ENCODE data around the gene SLC35E2B.

The SLC35E2B gene

GRCh38 chr1:1672181-1672965 lies 20.2 kb downstream of the SLC35E2B start:
- Histone ChIP-seq H3K36me3 (ENCODE audit: insufficient read depth) (no peaks in the 10 kb centered on the region), H4K20me1 (ENCODE audit: insufficient read depth) (no peaks in the 10 kb centered on the region), H3K9ac (no peak overlapping the region), H3K27me3 (ENCODE audit: insufficient read depth, low read depth) (no peaks in the 10 kb centered on the region), H3K27ac (no peak overlapping the region), H3K4me2 (no peak overlapping the region), H3K79me2 (ENCODE audit: insufficient read depth, low read depth) (no peaks in the 10 kb centered on the region; the same call in 1 of the 2 replicates), H3K4me1 (ENCODE audit: low read depth, poor library complexity, severe bottlenecking) (peaks cover 2% of the 10 kb centered on the region), H3K4me3 (IDR thresholded peaks at IDR 0.05; ENCODE audit: insufficient read depth, low read depth, low read length) (no peak overlapping the region), H2AFZ (ENCODE audit: low read depth) (no peak overlapping the region)
- no peak for TF ChIP-seq CTCF (conservative IDR thresholded peaks at IDR 0.05; ENCODE audit: low read depth, low read length)

GRCh38 chr1:1671365-1672119 lies 21.1 kb downstream of the SLC35E2B start:
- Histone ChIP-seq H3K4me1 (ENCODE audit: low read depth, poor library complexity, severe bottlenecking) (no peaks in the 10 kb centered on the region), H3K9ac (no peak overlapping the region), H2AFZ (ENCODE audit: low read depth) (no peak overlapping the region), H3K4me2 (no peak overlapping the region), H3K36me3 (ENCODE audit: insufficient read depth) (no peaks in the 10 kb centered on the region), H3K4me3 (IDR thresholded peaks at IDR 0.05; ENCODE audit: insufficient read depth, low read depth, low read length) (no peak overlapping the region), H3K27ac (no peak overlapping the region), H3K79me2 (ENCODE audit: insufficient read depth, low read depth) (no peaks in the 10 kb centered on the region), H3K27me3 (ENCODE audit: insufficient read depth, low read depth) (no peaks in the 10 kb centered on the region), H4K20me1 (ENCODE audit: insufficient read depth) (no peaks in the 10 kb centered on the region)
- TF ChIP-seq CTCF (conservative IDR thresholded peaks at IDR 0.05; ENCODE audit: low read depth, low read length), result no peak

GRCh38 chr1:1670866-1671265 lies 21.7 kb downstream of the SLC35E2B start:
- Histone ChIP-seq H3K36me3 (ENCODE audit: insufficient read depth) (no peaks in the 10 kb centered on the region), H3K27ac (no peak overlapping the region), H3K4me1 (ENCODE audit: low read depth, poor library complexity, severe bottlenecking) (no peaks in the 10 kb centered on the region), H3K9ac (no peak overlapping the region), H4K20me1 (ENCODE audit: insufficient read depth) (no peaks in the 10 kb centered on the region), H3K79me2 (ENCODE audit: insufficient read depth, low read depth) (no peaks in the 10 kb centered on the region), H3K4me2 (no peak overlapping the region), H3K4me3 (IDR thresholded peaks at IDR 0.05; ENCODE audit: insufficient read depth, low read depth, low read length) (no peak overlapping the region), H2AFZ (ENCODE audit: low read depth) (no peak overlapping the region), H3K27me3 (ENCODE audit: insufficient read depth, low read depth) (no peaks in the 10 kb centered on the region)
- TF ChIP-seq CTCF (conservative IDR thresholded peaks at IDR 0.05; ENCODE audit: low read depth, low read length), result no peak

- H4K20me1 ChIP-seq (ENCODE audit: insufficient read depth), result no peaks in the 10 kb centered on the region
- H3K27ac ChIP-seq, result no peak overlapping the region
- no peak overlapping the region for H3K9ac ChIP-seq
- no peak overlapping the region for H2AFZ ChIP-seq (ENCODE audit: low read depth)
- H3K4me2 ChIP-seq, result no peak overlapping the region
- TF ChIP-seq CTCF (conservative IDR thresholded peaks at IDR 0.05; ENCODE audit: low read depth, low read length), result no peak
- H3K27me3 ChIP-seq (ENCODE audit: insufficient read depth, low read depth), result no peaks in the 10 kb centered on the region
- no peaks in the 10 kb centered on the region for H3K79me2 ChIP-seq (ENCODE audit: insufficient read depth, low read depth)
- H3K36me3 ChIP-seq (ENCODE audit: insufficient read depth), result no peaks in the 10 kb centered on the region
- no peaks in the 10 kb centered on the region for H3K4me1 ChIP-seq (ENCODE audit: low read depth, poor library complexity, severe bottlenecking)
- no peak overlapping the region for H3K4me3 ChIP-seq (IDR thresholded peaks at IDR 0.05; ENCODE audit: insufficient read depth, low read depth, low read length)
These were observed 22.8 kb downstream of the SLC35E2B start for GRCh38 chr1:1669468-1670440.
